ENCODE results near the gene BACE1-AS. TPM values are rescaled to one million over a fixed set of nuclear protein-coding genes. Genes with fewer than 3 reads are reported as not detected.

Gene BACE1-AS
- total RNA-seq, 1 experiment from 2014 or later = 10.8 TPM

GRCh38 chr11:117287668-117288067 is 3.5 kb upstream of the BACE1-AS start:
- peaks cover 5% of the 10 kb centered on the region for H3K36me3 ChIP-seq (ENCODE audit: control insufficient read depth, insufficient read depth, low read length)
- no peak for DNase-seq (ENCODE audit: low read depth, low spot score)
- intact Hi-C loops (cut with micrococcal nuclease; ENCODE audit: unreplicated experiment) (no loop called here), in situ Hi-C loops (cut with HindIII; ENCODE audit: low pct_unique_long_range_greater_than_20kb, low sequenced_read_pairs) (no loop called here)
- POLR2A ChIA-PET = interaction anchor here (0.6 kb wide), 1 partner anchor 1151 kb away, joined by 4 read pairs; no protein-coding TSS in a partner anchor
- H3K9me3 ChIP-seq (ENCODE audit: control insufficient read depth, insufficient read depth, low read depth, low read length) = no peaks in the 10 kb centered on the region
- CTCF ChIA-PET = no interaction called here
- H3K27me3 ChIP-seq (ENCODE audit: control insufficient read depth, insufficient read depth, low read length) = no peaks in the 10 kb centered on the region
- no peak for ATAC-seq
- no peak overlapping the region for H3K4me3 ChIP-seq (ENCODE audit: low read depth in 2 of 2, low read length in 2 of 2)
- no TSS peak for BruUV-seq (replicated peaks)
- H3K27ac ChIP-seq (ENCODE audit: low read length) = no peak overlapping the region
- TF ChIP-seq TCF7L2 (IDR thresholded peaks at IDR 0.05; ENCODE audit: low read depth, low read length) = no peak
- no peak for TF ChIP-seq CTCF (IDR thresholded peaks at IDR 0.05)
- no peak for TF ChIP-seq REST (IDR thresholded peaks at IDR 0.05; ENCODE audit: insufficient read depth in 1 of 2, low read depth in 2 of 2, low read length in 1 of 2)
- TF ChIP-seq POLR2AphosphoS5 (IDR thresholded peaks at IDR 0.05; ENCODE audit: low read depth, low read length) = no peak
- H3K4me1 ChIP-seq (ENCODE audit: control insufficient read depth, insufficient read depth, low read length) = no peaks in the 10 kb centered on the region

GRCh38 chr11:117289795-117290194 is 1.4 kb upstream of the BACE1-AS start:
- DNase-seq (ENCODE audit: low read depth, low spot score) = no peak
- ChIA-PET POLR2A (no interaction called here), CTCF (no interaction called here)
- no peak overlapping the region for H3K4me3 ChIP-seq (ENCODE audit: low read depth in 2 of 2, low read length in 2 of 2)
- no peaks in the 10 kb centered on the region for H3K4me1 ChIP-seq (ENCODE audit: control insufficient read depth, insufficient read depth, low read length)
- H3K27ac ChIP-seq (ENCODE audit: low read length) = no peak overlapping the region
- no peaks in the 10 kb centered on the region for H3K9me3 ChIP-seq (ENCODE audit: control insufficient read depth, insufficient read depth, low read depth, low read length)
- peaks cover 5% of the 10 kb centered on the region; the same call in 1 of the 2 replicates for H3K36me3 ChIP-seq (ENCODE audit: control insufficient read depth, insufficient read depth, low read length)
- no TSS peak for BruUV-seq (replicated peaks)
- intact Hi-C loops (cut with micrococcal nuclease; ENCODE audit: unreplicated experiment) = no loop called here
- ATAC-seq = no peak
- H3K27me3 ChIP-seq (ENCODE audit: control insufficient read depth, insufficient read depth, low read length) = no peaks in the 10 kb centered on the region
- in situ Hi-C loops (cut with HindIII; ENCODE audit: low pct_unique_long_range_greater_than_20kb, low sequenced_read_pairs) = no loop called here
- no peak for TF ChIP-seq POLR2AphosphoS5 (IDR thresholded peaks at IDR 0.05; ENCODE audit: low read depth, low read length)
- no peak for TF ChIP-seq CTCF (IDR thresholded peaks at IDR 0.05)
- no peak for TF ChIP-seq REST (IDR thresholded peaks at IDR 0.05; ENCODE audit: insufficient read depth in 1 of 2, low read depth in 2 of 2, low read length in 1 of 2)
- TF ChIP-seq SIN3A (IDR thresholded peaks at IDR 0.05; ENCODE audit: borderline replicate concordance, insufficient read depth, low read depth, low read length) = no peak
- TF ChIP-seq TCF7L2 (IDR thresholded peaks at IDR 0.05; ENCODE audit: low read depth, low read length) = no peak
